Esophagus squamous epithelium (tissue), 5 donors: ENCODE measurements around the gene NME7. TPM values are rescaled to one million over a fixed set of nuclear protein-coding genes. Genes with fewer than 3 reads are reported as not detected.

ENCODE experiments used
- DNase-seq: peaks from one replicate; lab custom pipeline; 2025; lab: John Stamatoyannopoulos, UW
- H3K27ac ChIP-seq, 4 donors: fragments of 200-600 bp; sonication (generic); one replicate each; pipeline ENCODE4 v1.5.1; 2016 to 2019; ENCODE audit warnings: mild to moderate bottlenecking in 1 of 4
- H3K27me3 ChIP-seq, 4 donors: fragments of 200-600 bp; sonication (generic); 1 replicate in 3 of 4; 2 replicates in 1 of 4; pipeline versions ENCODE4 v1.5.1 to v1.6.0; 2017 to 2021; ENCODE audit warnings: antibody characterized with exemption in 1 of 4
- H3K36me3 ChIP-seq, 3 donors: fragments of 200-600 bp; sonication (generic); one replicate each; pipeline ENCODE4 v1.5.1; 2016 to 2019
- H3K4me1 ChIP-seq, 3 donors: fragments of 200-600 bp; sonication (generic); one replicate each; pipeline ENCODE4 v1.5.1; 2017 to 2019
- H3K4me3 ChIP-seq, 4 donors: fragments of 200-600 bp; sonication (generic); 1 replicate in 3 of 4; 2 replicates in 1 of 4; pipeline ENCODE4 v1.5.1; 2016 to 2019; ENCODE audit warnings: mild to moderate bottlenecking in 2 of 4, moderate library complexity in 1 of 4
- H3K9me3 ChIP-seq, 3 donors: fragments of 200-600 bp; sonication (generic); one replicate each; pipeline ENCODE4 v1.5.1; 2016 to 2019
- CTCF ChIP-seq, 6 experiments: fragments of 450-650 bp in 4 of 6; fragments of 200-600 bp in 2 of 6; sonication (generic) in 2 of 6; IDR thresholded peaks; one replicate each; pipeline ENCODE4 v1.5.1; 2016 to 2019; ENCODE audit warnings: antibody characterized with exemption in 6 of 6, mild to moderate bottlenecking in 4 of 6, moderate library complexity in 4 of 6
- POLR2A ChIP-seq, 4 donors: fragments of 450-650 bp; IDR thresholded peaks; one replicate each; pipeline ENCODE4 v1.6.1; 2017; ENCODE audit warnings: antibody characterized with exemption in 4 of 4, mild to moderate bottlenecking in 4 of 4, moderate library complexity in 3 of 4
- WGBS, 2 donors: methylation state at CpG; one replicate each; pipeline ENCODE4 v1.1.5; 2018; 5-methylcytosine and 5-hydroxymethylcytosine counted together
- intact Hi-C: fragments of 100-400 bp; cut with DNase I; formaldehyde crosslinking; loops from one replicate; pipeline ENCODE4 v1.15.0; 2022
- total RNA-seq, 4 donors: library from RNA; depleted of rRNA; stranded (reverse); fragments of >200 nt; gene quantifications; one replicate each; pipeline ENCODE4 v1.1.0, GENCODE V29; 2016
- donor health status: DM: yes; HTN: yes; CAD: no.

Gene NME7
- total RNA-seq, 4 donors from 2014 or later, result 5.7 to 10.7 (median 7.4) TPM

DNA sequence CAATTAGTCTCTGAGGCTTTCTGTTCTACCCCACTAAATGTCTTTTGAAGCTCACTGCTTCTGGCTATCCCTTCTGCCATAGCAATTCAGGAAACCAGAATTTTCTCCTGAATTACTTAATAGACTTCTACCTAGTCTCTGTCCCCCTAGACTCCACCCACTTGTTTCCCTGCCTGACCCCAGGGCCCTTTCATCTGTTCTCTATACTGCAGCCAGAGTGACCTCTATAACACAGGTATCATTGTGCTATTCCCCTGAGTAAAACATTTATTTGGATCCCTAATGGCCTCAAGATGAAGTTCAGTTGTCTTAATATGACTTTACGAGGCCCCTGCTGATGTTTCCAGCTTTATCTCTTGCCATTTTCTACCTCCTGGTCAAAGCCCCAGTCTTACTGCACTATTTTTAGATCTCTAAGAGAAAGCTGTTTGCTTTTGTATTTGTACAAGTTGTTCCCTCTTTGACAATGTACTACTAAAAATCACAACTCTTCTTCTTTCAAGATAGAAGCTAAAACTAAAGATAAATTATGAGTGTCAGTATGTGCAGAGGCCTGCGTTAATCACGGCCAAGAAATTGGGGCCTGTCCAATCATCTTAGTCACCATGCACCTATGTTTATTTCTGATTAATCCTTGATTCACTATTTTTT lies 206.6 kb downstream of the NME7 start:
- no peak for DNase-seq
- intact Hi-C loops, result no loop called here
- H3K4me1 ChIP-seq, result peaks cover 0 to 8% (median 0%) of the 10 kb centered on the region in 3 donors
- no peak overlapping the region for H3K4me3 ChIP-seq
- H3K27me3 ChIP-seq, result no peaks in the 10 kb centered on the region
- H3K27ac ChIP-seq, result peak overlapping the region in 2 of 4 donors; percentile 14 to 44
- no peaks in the 10 kb centered on the region for H3K9me3 ChIP-seq
- no peaks in the 10 kb centered on the region for H3K36me3 ChIP-seq
- TF ChIP-seq POLR2A (IDR thresholded peaks at IDR 0.05) (no peak), CTCF (IDR thresholded peaks at IDR 0.05) (no peak)
- 33 to 56% methylated on average over 3 of the region's 3 CpGs for WGBS, 2 donors

GRCh38 chr1:169156580-169156979 lies 211.0 kb downstream of the NME7 start:
- no peak for DNase-seq
- H3K27ac ChIP-seq, result no peak overlapping the region
- intact Hi-C loops, result no loop called here

GRCh38 chr1:169155675-169156074 lies 211.9 kb downstream of the NME7 start:
- H3K4me3 ChIP-seq, result no peak overlapping the region
- 100% methylated on average over 1 of the region's 1 CpG for WGBS, 2 donors
- no peak for TF ChIP-seq CTCF (IDR thresholded peaks at IDR 0.05)
- TF ChIP-seq POLR2A (IDR thresholded peaks at IDR 0.05), result no peak
- no peak for DNase-seq
- intact Hi-C loops, result no loop called here
- H3K9me3 ChIP-seq, result no peaks in the 10 kb centered on the region
- H3K27me3 ChIP-seq, result no peaks in the 10 kb centered on the region
- H3K36me3 ChIP-seq, result no peaks in the 10 kb centered on the region
- no peaks in the 10 kb centered on the region for H3K4me1 ChIP-seq
- no peak overlapping the region for H3K27ac ChIP-seq

More at GRCh38 chr1:169156580-169156979, 211.0 kb downstream of the NME7 start:
- Histone ChIP-seq H3K27me3 (no peaks in the 10 kb centered on the region), H3K9me3 (no peaks in the 10 kb centered on the region), H3K4me3 (no peak overlapping the region), H3K4me1 (peaks cover 0 to 8% (median 0%) of the 10 kb centered on the region in 3 donors), H3K36me3 (no peaks in the 10 kb centered on the region)
- WGBS, 2 donors, result 59 to 89% methylated on average over 3 of the region's 3 CpGs
- TF ChIP-seq POLR2A (IDR thresholded peaks at IDR 0.05) (no peak), CTCF (IDR thresholded peaks at IDR 0.05) (no peak)

GRCh38 chr1:169151338-169151837 lies 216.2 kb downstream of the NME7 start:
- WGBS, 2 donors, result 90 to 92% methylated on average over 3 to 4 of the region's 5 CpGs
- no peaks in the 10 kb centered on the region for H3K36me3 ChIP-seq
- DNase-seq, result no peak
- no peaks in the 10 kb centered on the region for H3K27me3 ChIP-seq
- H3K4me1 ChIP-seq, result no peaks in the 10 kb centered on the region
- no peaks in the 10 kb centered on the region for H3K9me3 ChIP-seq
- TF ChIP-seq POLR2A (IDR thresholded peaks at IDR 0.05), result no peak
- TF ChIP-seq CTCF (IDR thresholded peaks at IDR 0.05), result no peak
- no peak overlapping the region for H3K27ac ChIP-seq
- intact Hi-C loops, result no loop called here
- H3K4me3 ChIP-seq, result no peak overlapping the region

DNA sequence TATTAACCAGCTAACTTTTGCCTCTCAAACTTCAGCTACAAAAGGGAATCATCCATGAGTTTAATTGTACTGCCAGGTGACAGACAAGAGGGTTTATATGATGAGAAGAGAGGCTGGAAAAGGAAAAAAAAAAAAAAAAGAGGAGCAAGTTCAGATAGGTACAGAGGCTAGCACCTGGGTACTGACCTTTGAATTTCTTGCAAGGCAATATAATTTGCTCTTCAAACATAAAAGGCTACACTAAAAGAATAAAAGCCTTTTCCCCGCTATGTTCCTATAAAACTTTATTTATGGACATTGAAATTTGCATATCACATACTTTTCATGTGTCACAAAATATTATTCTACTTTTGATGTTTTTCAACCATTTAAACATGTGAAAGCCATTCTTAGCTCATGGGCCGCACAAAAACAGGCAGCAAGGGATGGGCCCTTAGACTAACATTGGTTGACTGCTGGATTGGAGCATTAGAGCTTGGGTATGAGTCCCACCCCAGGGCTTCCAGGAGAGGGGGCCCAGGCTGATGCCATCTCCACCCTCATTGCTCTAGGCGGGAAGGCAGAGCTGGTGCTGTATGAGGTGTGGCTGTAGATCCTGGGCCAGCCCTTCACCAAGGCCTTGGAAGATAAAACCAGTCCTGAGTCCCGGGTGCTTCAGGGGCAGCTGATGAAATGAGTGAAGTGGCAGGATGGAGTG lies 216.8 kb downstream of the NME7 start:
- Histone ChIP-seq H3K27ac (no peak overlapping the region), H3K9me3 (no peaks in the 10 kb centered on the region), H3K4me3 (no peak overlapping the region), H3K36me3 (no peaks in the 10 kb centered on the region), H3K27me3 (no peaks in the 10 kb centered on the region), H3K4me1 (no peaks in the 10 kb centered on the region)
- 70 to 100% methylated on average over 2 to 4 of the region's 4 CpGs for WGBS, 2 donors
- TF ChIP-seq CTCF (IDR thresholded peaks at IDR 0.05), result no peak
- TF ChIP-seq POLR2A (IDR thresholded peaks at IDR 0.05), result no peak
- DNase-seq, result no peak
- intact Hi-C loops, result no loop called here
